ENCODE results near the gene PLXNA1.

The PLXNA1 gene

GRCh38 chr3:127032296-127032990 lies 49.5 kb downstream of the PLXNA1 start:
- no peak for TF ChIP-seq ZFX (IDR thresholded peaks at IDR 0.05; ENCODE audit: borderline replicate concordance)
- TF ChIP-seq CTCF (IDR thresholded peaks at IDR 0.05): no peak
- no peak overlapping the region for H3K27ac ChIP-seq

Data from 22Rv1 (cell line).